GM12864 (cell line): ENCODE measurements around the gene CALD1.

Experiments
- DNase-seq: peaks from one replicate; pipeline ENCODE4 v3.0.0-alpha.2; 2011; ENCODE audit warnings: low read depth
- H3K4me3 ChIP-seq: 2 replicates; pipeline ENCODE4 v1.5.1; 2011; ENCODE audit warnings: mild to moderate bottlenecking, low read depth, low read length, control low read depth
- CTCF ChIP-seq: IDR thresholded peaks from 2 replicates; pipeline ENCODE4 v1.5.1; 2011; ENCODE audit warnings: low read depth, mild to moderate bottlenecking, moderate library complexity, low read length, control low read depth, inconsistent platforms; ENCODE audit errors: missing control alignments

CALD1 gene

GRCh38 chr7:134888141-134888740 is 108.8 kb downstream of the CALD1 start:
- no peak for DNase-seq
- H3K4me3 ChIP-seq = no peak overlapping the region
- no peak for TF ChIP-seq CTCF

GRCh38 chr7:134890246-134891240 is 111.1 kb downstream of the CALD1 start:
- TF ChIP-seq CTCF = no peak
- no peak overlapping the region for H3K4me3 ChIP-seq
- DNase-seq = no peak

GRCh38 chr7:134891262-134891695 is 111.8 kb downstream of the CALD1 start:
- DNase-seq = no peak
- H3K4me3 ChIP-seq = no peak overlapping the region
- TF ChIP-seq CTCF = no peak

GRCh38 chr7:134891696-134892678 is 112.6 kb downstream of the CALD1 start:
- DNase-seq = no peak
- H3K4me3 ChIP-seq = no peak overlapping the region
- TF ChIP-seq CTCF = no peak

- no peak for DNase-seq
Measured at GRCh38 chr7:134892963-134893362, 113.5 kb downstream of the CALD1 start.

More at GRCh38 chr7:134892963-134893362, 113.5 kb downstream of the CALD1 start:
- TF ChIP-seq CTCF = no peak
- no peak overlapping the region for H3K4me3 ChIP-seq
